Urinary bladder (tissue), 4 donors: Measurements from ENCODE around the gene KRTAP3-2. TPM values are rescaled to one million over a fixed set of nuclear protein-coding genes. Genes with fewer than 3 reads are reported as not detected.

ENCODE experiments used
- DNase-seq: peaks from one replicate; pipeline ENCODE4 v3.0.0-alpha.2; 2015; ENCODE audit errors: extremely low spot score
- H3K27ac ChIP-seq: one replicate; pipeline ENCODE4 v1.5.1; 2013; ENCODE audit warnings: low read depth, mild to moderate bottlenecking, moderate library complexity
- H3K36me3 ChIP-seq: one replicate; pipeline ENCODE4 v1.6.1; 2013; ENCODE audit warnings: mild to moderate bottlenecking, moderate library complexity; ENCODE audit not compliant: insufficient read depth
- H3K4me1 ChIP-seq: one replicate; pipeline ENCODE4 v1.6.1; 2013; ENCODE audit warnings: mild to moderate bottlenecking, moderate library complexity; ENCODE audit not compliant: insufficient read depth
- H3K4me3 ChIP-seq: one replicate; pipeline ENCODE4 v1.5.1; 2013; ENCODE audit warnings: low read depth, low read length
- WGBS: extraction: QIAGEN DNeasy Blood & Tissue Kit; methylation state at CpG from one replicate; pipeline ENCODE4 v1.1.7; 2013; 5-methylcytosine and 5-hydroxymethylcytosine counted together
- polyA plus RNA-seq: library from polyadenylated mRNA; stranded (reverse); fragments of 200-250 nt; gene quantifications from one replicate; pipeline ENCODE4 v1.2.3, GENCODE V29; 2013
- total RNA-seq: library from RNA; depleted of rRNA; stranded (reverse); fragments of >200 nt; gene quantifications from one replicate; pipeline ENCODE4 v1.2.3, GENCODE V29; 2014
- donor health status: healthy with polysubstance abuse.
- donor health status: healthy.

Gene KRTAP3-2
- total and polyA plus RNA-seq, 2 donors = not detected

DNA sequence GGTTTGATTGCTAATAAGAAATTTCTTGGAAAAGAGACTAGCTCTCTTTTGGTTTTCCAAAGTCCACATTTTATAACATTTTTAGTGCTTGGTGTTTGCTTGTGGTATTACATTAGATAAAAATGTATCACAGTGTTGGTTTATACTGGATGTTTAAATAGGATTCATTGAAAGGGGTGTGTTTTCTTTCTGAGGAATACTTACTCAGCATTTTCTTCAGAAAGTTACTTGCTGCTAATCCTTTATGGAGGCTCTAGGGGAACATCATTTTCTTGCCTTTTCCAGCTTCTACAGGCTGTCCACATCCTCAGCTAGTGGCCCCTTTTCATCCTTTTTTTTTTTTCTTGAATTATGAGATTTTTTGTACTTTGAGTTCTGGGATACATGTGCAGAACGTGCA lies 32.1 kb downstream of the KRTAP3-2 start:
- Histone ChIP-seq H3K36me3 (no peaks in the 10 kb centered on the region), H3K27ac (no peak overlapping the region), H3K4me3 (no peak overlapping the region), H3K4me1 (no peaks in the 10 kb centered on the region)
- WGBS = 67% methylated on average over 1 of the region's 1 CpG
- DNase-seq = no peak

DNA sequence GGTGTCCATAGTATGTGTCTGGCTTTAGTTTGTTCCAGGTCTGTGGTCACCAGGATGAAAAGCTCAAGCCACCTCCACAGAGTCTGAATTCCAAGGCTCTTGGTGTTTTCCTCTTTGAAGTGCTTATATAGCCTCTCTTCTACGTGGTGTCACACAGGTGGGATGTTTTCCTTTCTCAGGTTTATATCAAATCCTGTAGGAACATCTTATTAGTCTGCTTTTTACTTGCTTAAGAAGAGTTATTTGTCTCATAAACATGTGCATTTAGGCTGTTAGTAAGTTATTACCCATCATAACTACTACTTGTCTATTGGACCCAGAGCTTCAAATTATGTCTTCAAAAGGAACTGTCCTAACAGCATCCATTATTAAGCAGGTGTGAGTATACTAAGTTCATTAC lies 32.9 kb downstream of the KRTAP3-2 start, which contains the start of gene KRT39:
Gene KRT39 (minus strand): TSS at position 101 of the 400 bp plus-strand sequence. CDS start 92 bp downstream, at position 9.
- H3K4me3 ChIP-seq = no peak within 1 kb of the TSS
- H3K36me3 ChIP-seq = no peaks in the 10 kb centered on the region
- H3K4me1 ChIP-seq = no peaks in the 10 kb centered on the region
- H3K27ac ChIP-seq = no peak within 1 kb of the TSS
- 44% methylated on average over 1 of the region's 1 CpG for WGBS
- no peak for DNase-seq

- no peak for DNase-seq
- no peaks in the 10 kb centered on the region for H3K36me3 ChIP-seq
- no peaks in the 10 kb centered on the region for H3K4me1 ChIP-seq
- no peak overlapping the region for H3K27ac ChIP-seq
- no peak overlapping the region for H3K4me3 ChIP-seq
- WGBS = 60% methylated on average over 1 of the region's 1 CpG
Measured at GRCh38 chr17:40963838-40964237, 35.9 kb downstream of the KRTAP3-2 start.

- Histone ChIP-seq H3K4me3 (no peak overlapping the region), H3K27ac (no peak overlapping the region), H3K36me3 (no peaks in the 10 kb centered on the region), H3K4me1 (no peaks in the 10 kb centered on the region)
- no peak for DNase-seq
- WGBS = 86% methylated on average over 4 of the region's 4 CpGs
Measured at GRCh38 chr17:40962059-40962561, 37.6 kb downstream of the KRTAP3-2 start.

DNA sequence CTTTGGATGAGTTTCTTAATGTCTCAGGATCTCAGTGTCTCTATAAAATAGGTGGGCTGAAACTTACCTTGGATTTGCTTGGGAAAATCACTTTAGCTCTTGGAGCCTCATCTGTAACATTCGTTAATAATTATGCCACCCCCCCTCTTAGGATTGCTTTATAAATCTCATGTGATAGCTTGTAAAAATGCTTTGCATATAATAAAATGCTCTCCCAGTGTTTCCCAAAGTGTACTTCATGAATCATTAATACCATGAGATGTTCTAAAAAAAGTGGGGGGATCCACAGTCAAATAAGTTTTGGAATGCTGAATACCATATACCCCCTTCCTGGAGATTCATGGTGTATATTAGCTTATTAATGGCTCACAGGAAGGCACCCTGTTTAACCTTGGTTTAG lies 38.1 kb downstream of the KRTAP3-2 start:
- no peak overlapping the region for H3K27ac ChIP-seq
- no peak for DNase-seq
- no peak overlapping the region for H3K4me3 ChIP-seq
- 83% methylated on average over 1 of the region's 1 CpG for WGBS
- H3K36me3 ChIP-seq = no peaks in the 10 kb centered on the region
- H3K4me1 ChIP-seq = no peaks in the 10 kb centered on the region

GRCh38 chr17:40960144-40960543 lies 39.6 kb downstream of the KRTAP3-2 start:
- 63% methylated on average over 10 of the region's 10 CpGs for WGBS
- no peak overlapping the region for H3K4me3 ChIP-seq
- no peaks in the 10 kb centered on the region for H3K36me3 ChIP-seq
- no peaks in the 10 kb centered on the region for H3K4me1 ChIP-seq
- H3K27ac ChIP-seq = no peak overlapping the region
- DNase-seq = no peak

DNA sequence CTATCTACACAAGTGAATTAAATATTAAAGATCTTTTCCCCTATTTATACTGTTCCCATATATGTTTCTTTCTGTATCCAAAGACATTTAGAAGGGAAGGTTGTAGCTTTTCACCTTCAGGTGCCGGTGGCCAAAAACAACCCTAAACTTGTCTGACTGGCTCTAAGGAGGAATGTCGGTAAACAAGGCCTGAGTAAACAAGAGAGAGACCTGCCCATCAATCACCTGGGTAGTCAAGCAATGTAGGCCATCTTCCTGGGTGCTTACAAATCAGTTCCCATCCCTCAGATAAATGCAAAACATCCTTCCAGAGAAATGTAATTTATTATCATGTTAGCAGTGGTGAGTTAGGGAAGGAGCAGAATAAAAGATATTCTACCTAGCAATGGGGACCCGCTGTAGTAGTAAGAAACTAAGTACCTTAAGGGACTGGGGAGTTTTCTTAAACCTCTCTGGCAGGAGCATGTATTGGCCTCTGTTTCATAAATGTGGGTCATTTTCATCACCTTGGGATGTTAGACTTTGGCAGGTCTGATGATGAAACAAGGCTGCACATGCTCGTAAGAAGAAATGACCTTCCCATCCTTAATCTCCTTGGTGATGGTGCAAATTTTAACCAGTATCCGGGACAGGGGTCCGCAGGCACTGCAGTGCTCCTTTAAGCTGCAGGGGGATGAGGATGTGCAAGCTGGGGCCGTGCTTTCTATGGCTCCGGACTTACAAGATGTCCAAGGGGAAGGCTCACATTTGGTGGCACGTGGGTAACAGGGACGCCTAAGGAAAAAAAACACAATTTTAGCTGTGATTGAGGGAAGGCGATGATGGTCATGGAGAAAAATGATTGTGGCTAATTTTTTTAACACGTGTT lies 41.4 kb downstream of the KRTAP3-2 start:
- Histone ChIP-seq H3K36me3 (no peaks in the 10 kb centered on the region), H3K27ac (no peak overlapping the region), H3K4me1 (no peaks in the 10 kb centered on the region), H3K4me3 (no peak overlapping the region)
- DNase-seq = no peak
- 74% methylated on average over 12 of the region's 12 CpGs for WGBS

DNA sequence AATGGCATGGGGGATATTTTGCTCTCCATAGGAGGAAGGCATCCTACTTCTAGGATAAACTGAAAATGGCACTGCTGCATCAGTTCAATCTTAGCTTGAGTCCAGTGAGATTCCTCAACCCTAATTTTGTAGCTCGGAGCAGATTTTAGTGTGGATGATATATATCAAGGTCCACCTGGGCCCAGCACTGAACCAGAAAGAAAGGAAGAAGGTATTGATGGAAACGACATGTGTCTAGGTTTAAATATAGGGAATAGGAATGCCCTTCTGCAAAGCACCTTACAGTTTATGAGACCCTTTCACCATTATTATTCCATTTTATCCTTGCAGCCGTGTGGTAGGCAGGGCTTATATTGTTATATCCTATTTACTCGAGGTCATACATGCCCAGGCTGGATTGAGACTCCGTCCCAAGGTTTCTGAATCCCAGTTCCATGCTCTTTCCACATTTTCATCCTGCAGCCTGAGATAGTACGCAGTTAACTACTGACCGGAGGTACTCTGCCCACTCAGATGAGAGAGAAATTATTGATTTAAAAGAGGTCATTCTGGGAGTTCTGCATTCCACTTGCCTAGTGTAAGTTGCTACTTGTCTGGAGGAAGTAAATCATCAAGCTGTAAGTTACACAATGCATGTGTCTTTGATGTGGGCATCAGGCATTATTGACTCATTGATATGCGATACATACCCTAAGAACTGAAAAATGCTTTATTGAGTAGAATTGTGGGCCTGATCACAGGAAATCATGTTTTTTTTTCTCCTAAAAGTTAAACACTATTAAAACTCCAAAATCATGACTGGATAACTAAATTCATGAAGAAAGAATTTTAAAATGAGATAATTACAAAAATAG lies 43.1 kb downstream of the KRTAP3-2 start:
- WGBS = 66% methylated on average over 8 of the region's 8 CpGs
- no peak overlapping the region for H3K4me3 ChIP-seq
- no peaks in the 10 kb centered on the region for H3K36me3 ChIP-seq
- no peaks in the 10 kb centered on the region for H3K4me1 ChIP-seq
- no peak overlapping the region for H3K27ac ChIP-seq
- DNase-seq = peak; percentile 74

DNA sequence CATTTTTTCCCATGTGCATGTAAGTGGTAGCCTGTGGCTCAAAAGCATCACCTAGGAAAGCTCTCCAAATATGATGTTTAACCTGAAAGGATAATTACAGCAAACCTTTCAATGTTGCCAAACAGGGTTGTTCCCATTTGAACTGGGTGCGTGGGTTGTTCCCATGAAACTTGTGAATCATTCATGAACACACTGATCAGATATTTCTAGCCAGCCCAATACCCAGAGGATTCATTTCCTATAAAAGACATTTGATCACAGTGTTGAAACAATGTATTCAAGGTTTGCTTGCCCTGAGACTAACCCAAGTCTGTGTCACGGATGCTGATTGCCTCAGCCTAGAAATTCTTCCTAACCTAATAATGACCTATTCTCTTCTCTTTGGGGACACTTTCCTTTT lies 45.8 kb downstream of the KRTAP3-2 start:
- H3K4me3 ChIP-seq = no peak overlapping the region
- H3K27ac ChIP-seq = no peak overlapping the region
- 78% methylated on average over 2 of the region's 2 CpGs for WGBS
- DNase-seq = no peak
- H3K36me3 ChIP-seq = no peaks in the 10 kb centered on the region
- H3K4me1 ChIP-seq = no peaks in the 10 kb centered on the region

GRCh38 chr17:40952661-40953060 lies 47.0 kb downstream of the KRTAP3-2 start:
- 59% methylated on average over 1 of the region's 1 CpG for WGBS
- Histone ChIP-seq H3K4me1 (no peaks in the 10 kb centered on the region), H3K36me3 (no peaks in the 10 kb centered on the region), H3K27ac (no peak overlapping the region), H3K4me3 (no peak overlapping the region)
- DNase-seq = no peak

GRCh38 chr17:40952154-40952553 lies 47.6 kb downstream of the KRTAP3-2 start:
- 78% methylated on average over 2 of the region's 2 CpGs for WGBS
- Histone ChIP-seq H3K27ac (no peak overlapping the region), H3K4me3 (no peak overlapping the region), H3K36me3 (no peaks in the 10 kb centered on the region), H3K4me1 (no peaks in the 10 kb centered on the region)
- DNase-seq = no peak

DNA sequence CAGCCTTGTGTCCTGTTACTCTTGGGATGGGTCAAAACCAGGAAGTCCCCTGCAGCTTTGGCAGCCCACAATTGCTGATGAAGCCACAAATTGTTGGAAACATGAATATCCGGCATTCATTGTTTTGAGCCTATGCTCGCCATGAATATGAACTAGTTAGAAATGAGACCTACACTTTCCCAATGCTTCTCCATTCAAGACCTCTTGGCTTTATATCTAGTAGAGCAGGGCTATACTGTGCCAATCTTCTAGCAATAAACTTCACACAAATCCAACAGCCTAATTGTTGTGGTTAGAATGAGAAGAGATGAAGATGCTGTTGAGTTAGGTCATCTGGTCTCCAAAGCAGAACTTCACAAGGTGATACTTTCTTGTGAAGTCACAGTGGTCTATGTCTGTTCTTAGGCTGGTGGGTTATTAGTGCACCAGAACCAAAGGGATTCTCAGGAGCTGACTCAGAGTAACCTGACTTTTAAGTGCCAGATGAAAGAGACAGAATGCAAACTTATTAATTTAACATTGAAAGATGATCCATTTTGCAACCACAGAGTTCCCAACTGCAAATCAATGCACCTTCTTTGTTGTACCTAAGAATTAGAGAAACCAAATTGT lies 48.6 kb downstream of the KRTAP3-2 start:
- Histone ChIP-seq H3K4me1 (no peaks in the 10 kb centered on the region), H3K36me3 (no peaks in the 10 kb centered on the region), H3K4me3 (no peak overlapping the region), H3K27ac (no peak overlapping the region)
- DNase-seq = no peak
- 96% methylated on average over 2 of the region's 2 CpGs for WGBS

GRCh38 chr17:40950176-40950575 lies 49.5 kb downstream of the KRTAP3-2 start:
- 79% methylated on average over 7 of the region's 7 CpGs for WGBS
- H3K36me3 ChIP-seq = no peaks in the 10 kb centered on the region
- DNase-seq = no peak
- no peak overlapping the region for H3K4me3 ChIP-seq
- no peaks in the 10 kb centered on the region for H3K4me1 ChIP-seq
- no peak overlapping the region for H3K27ac ChIP-seq
